GM06990 (cell line): Measurements from ENCODE around the gene B3GNT2.
"Not testable (repeated sequence)": the region's sequence is repeated elsewhere in the genome, so short reads cannot be mapped to it uniquely, and the experiment has no call there.

Source experiments
- DNase-seq: peaks from one replicate; pipeline ENCODE4 v3.0.0-alpha.2; 2011; ENCODE audit not compliant: insufficient read length; ENCODE audit errors: extremely low read depth
- H3K27me3 ChIP-seq: replicated peaks from 2 replicates; pipeline ENCODE4 v1.6.0; 2011; ENCODE audit warnings: low read length; ENCODE audit not compliant: control insufficient read depth, insufficient read depth
- H3K36me3 ChIP-seq: 2 replicates; pipeline ENCODE4 v1.5.1; 2011; ENCODE audit warnings: low read length; ENCODE audit not compliant: control insufficient read depth, insufficient read depth
- H3K4me3 ChIP-seq: replicated peaks from 2 replicates; pipeline ENCODE4 v1.5.1; 2011; ENCODE audit warnings: low read depth, mild to moderate bottlenecking, control low read depth, low read length
- CTCF ChIP-seq: IDR thresholded peaks from 2 replicates; pipeline ENCODE4 v1.5.1; 2011; ENCODE audit warnings: low read length, control low read depth, mild to moderate bottlenecking, inconsistent platforms; ENCODE audit not compliant: insufficient read depth, poor library complexity, severe bottlenecking

B3GNT2 gene

GRCh38 chr2:62196278-62196901, 475 bp downstream of the B3GNT2 start:
- Histone ChIP-seq H3K27me3 (no peaks in the 10 kb centered on the region), H3K4me3 (peak overlapping the region; percentile 92), H3K36me3 (0 out of 2 replicates have a peak, but pooled peaks cover 1% of the 10 kb centered on the region)
- DNase-seq, result no peak
- TF ChIP-seq CTCF, result no peak

GRCh38 chr2:62197011-62197924, 1.4 kb downstream of the B3GNT2 start:
- 0 out of 2 replicates have a peak, but pooled peaks cover 1% of the 10 kb centered on the region for H3K36me3 ChIP-seq
- H3K4me3 ChIP-seq, result peak overlapping the region; percentile 92
- no peaks in the 10 kb centered on the region for H3K27me3 ChIP-seq
- TF ChIP-seq CTCF, result peak; percentile 30
- DNase-seq, result peak; percentile 53

GRCh38 chr2:62197925-62198633, 2.2 kb downstream of the B3GNT2 start:
- H3K27me3 ChIP-seq, result no peaks in the 10 kb centered on the region
- no peak for DNase-seq
- H3K4me3 ChIP-seq, result peak overlapping the region; percentile 92
- H3K36me3 ChIP-seq, result 0 out of 2 replicates have a peak, but pooled peaks cover 1% of the 10 kb centered on the region
- no peak for TF ChIP-seq CTCF

GRCh38 chr2:62198854-62199253, 2.9 kb downstream of the B3GNT2 start:
- H3K36me3 ChIP-seq, DNase-seq, H3K27me3 ChIP-seq: not testable (repeated sequence)
- peak overlapping the region; percentile 92 for H3K4me3 ChIP-seq

GRCh38 chr2:62199392-62200125, 3.6 kb downstream of the B3GNT2 start:
- no peak for DNase-seq
- H3K27me3 ChIP-seq, result no peaks in the 10 kb centered on the region
- 0 out of 2 replicates have a peak, but pooled peaks cover 1% of the 10 kb centered on the region for H3K36me3 ChIP-seq
- H3K4me3 ChIP-seq, result peak overlapping the region; percentile 92
- TF ChIP-seq CTCF, result no peak
